Measurements from ENCODE around the gene FLAD1.
A peak's percentile ranks its signal among the peaks of the same experiment; 100 is the strongest.
"Not testable (repeated sequence)": the region's sequence is repeated elsewhere in the genome, so short reads cannot be mapped to it uniquely, and the experiment has no call there.

Gene FLAD1

GRCh38 chr1:154967331-154967950 lies 15.7 kb upstream of the FLAD1 start:
- no peak for DNase-seq

- no peak for DNase-seq
Observed at GRCh38 chr1:154968731-154969130, 14.4 kb upstream of the FLAD1 start.

GRCh38 chr1:154969246-154969645 lies 13.9 kb upstream of the FLAD1 start:
- DNase-seq = no peak

GRCh38 chr1:154969860-154970452 lies 13.2 kb upstream of the FLAD1 start:
- peak in 14 of 58 donors; percentile 7 to 66 (median 22) for DNase-seq

- DNase-seq = peak; percentile 25 to 97 (median 82)
Observed at GRCh38 chr1:154970631-154971340, 12.4 kb upstream of the FLAD1 start, which contains the start of gene SHC1. Gene SHC1 (minus strand): TSS chr1:154970747. CDS start chr1:154970526, 221 bp downstream.

GRCh38 chr1:154971341-154971998 lies 11.7 kb upstream of the FLAD1 start:
- DNase-seq = no peak

- DNase-seq = no peak
Observed at GRCh38 chr1:154972213-154972516, 11.0 kb upstream of the FLAD1 start.

- DNase-seq = peak in 29 of 58 donors; percentile 7 to 65 (median 19)
Observed at GRCh38 chr1:154972517-154973343, 10.4 kb upstream of the FLAD1 start.

- DNase-seq = peak in 55 of 58 donors; percentile 41 to 85 (median 71)
Observed at GRCh38 chr1:154973344-154974101, 9.6 kb upstream of the FLAD1 start.

GRCh38 chr1:154974102-154974807 lies 8.9 kb upstream of the FLAD1 start, which contains the start of gene CKS1B:
Gene CKS1B (plus strand): TSS chr1:154974681. CDS start chr1:154974746, 65 bp downstream.
- DNase-seq = peak; percentile 92 to 100 (median 98)

GRCh38 chr1:154974808-154975408 lies 8.2 kb upstream of the FLAD1 start:
- peak in 55 of 58 donors; percentile 82 to 100 (median 93) for DNase-seq

GRCh38 chr1:154975409-154976059 lies 7.6 kb upstream of the FLAD1 start:
- peak in 9 of 58 donors; percentile 14 to 31 (median 17) for DNase-seq

GRCh38 chr1:154977762-154978161 lies 5.4 kb upstream of the FLAD1 start:
- DNase-seq = not testable (repeated sequence)

GRCh38 chr1:154978360-154978759 lies 4.8 kb upstream of the FLAD1 start:
- no peak for DNase-seq

- no peak for DNase-seq
Observed at GRCh38 chr1:154982341-154982740, 803 bp upstream of the FLAD1 start.

- no peak for DNase-seq
Observed at GRCh38 chr1:154983776-154984466, 777 bp downstream of the FLAD1 start.

- not testable (repeated sequence) for DNase-seq
Observed at GRCh38 chr1:154986736-154987135, 3.6 kb downstream of the FLAD1 start.

- no peak for DNase-seq
Observed at GRCh38 chr1:154987326-154987725, 4.2 kb downstream of the FLAD1 start.
